ENCODE data around the gene IGFBP5. TPM values are rescaled to one million over a fixed set of nuclear protein-coding genes. Genes with fewer than 3 reads are reported as not detected.

The IGFBP5 gene
- total RNA-seq, 4 donors from 2014 or later, result 99.5 to 550 (median 279) TPM

GRCh38 chr2:216694826-216695217 lies 527 bp downstream of the IGFBP5 start:
- in situ Hi-C loops (cut with MboI; ENCODE audit: low sequenced_read_pairs in 4 of 4), result loop anchor here (5.0 to 25.0 kb wide), 8 partner anchors 117 to 1020 kb away; no protein-coding TSS in a partner anchor
- peak overlapping the region; percentile 93 to 95 (median 93) for H3K27ac ChIP-seq

DNA sequence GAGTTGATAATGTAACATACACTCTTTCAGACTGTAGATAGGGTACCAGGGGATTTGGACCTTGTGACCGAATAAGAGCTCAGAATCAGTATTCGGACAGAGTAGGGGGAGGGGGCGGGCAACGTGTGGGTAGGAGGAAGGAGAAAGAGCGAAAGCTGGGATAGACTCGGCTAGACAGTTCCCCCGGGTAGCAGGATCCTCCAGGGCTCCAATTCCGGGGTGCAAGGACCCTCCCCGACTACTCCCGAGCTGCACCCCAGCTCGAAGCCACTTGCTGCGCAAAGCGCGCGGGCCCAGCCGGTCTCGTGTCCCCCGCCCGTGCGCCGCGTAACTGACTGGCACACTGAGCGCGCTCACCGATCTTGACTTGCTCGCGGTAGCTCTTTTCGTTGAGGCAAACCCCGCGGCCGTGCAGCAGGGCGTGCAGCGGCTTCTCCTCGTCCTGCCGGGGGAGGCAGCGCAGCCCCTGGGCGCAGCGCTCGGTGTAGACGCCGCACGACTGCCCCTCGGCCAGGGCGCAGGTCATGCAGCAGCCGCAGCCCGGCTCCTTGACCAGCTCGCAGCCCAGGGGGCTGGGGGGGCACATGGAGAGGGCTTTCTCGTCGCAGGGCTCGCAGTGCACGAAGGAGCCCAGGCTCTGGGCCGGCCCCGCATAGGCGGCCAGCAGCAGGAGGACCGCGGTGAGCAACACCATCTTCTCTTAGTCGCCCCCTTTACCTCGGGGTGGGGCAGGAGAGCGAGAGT lies 1.1 kb downstream of the IGFBP5 start:
- TF ChIP-seq, protein P1, sequence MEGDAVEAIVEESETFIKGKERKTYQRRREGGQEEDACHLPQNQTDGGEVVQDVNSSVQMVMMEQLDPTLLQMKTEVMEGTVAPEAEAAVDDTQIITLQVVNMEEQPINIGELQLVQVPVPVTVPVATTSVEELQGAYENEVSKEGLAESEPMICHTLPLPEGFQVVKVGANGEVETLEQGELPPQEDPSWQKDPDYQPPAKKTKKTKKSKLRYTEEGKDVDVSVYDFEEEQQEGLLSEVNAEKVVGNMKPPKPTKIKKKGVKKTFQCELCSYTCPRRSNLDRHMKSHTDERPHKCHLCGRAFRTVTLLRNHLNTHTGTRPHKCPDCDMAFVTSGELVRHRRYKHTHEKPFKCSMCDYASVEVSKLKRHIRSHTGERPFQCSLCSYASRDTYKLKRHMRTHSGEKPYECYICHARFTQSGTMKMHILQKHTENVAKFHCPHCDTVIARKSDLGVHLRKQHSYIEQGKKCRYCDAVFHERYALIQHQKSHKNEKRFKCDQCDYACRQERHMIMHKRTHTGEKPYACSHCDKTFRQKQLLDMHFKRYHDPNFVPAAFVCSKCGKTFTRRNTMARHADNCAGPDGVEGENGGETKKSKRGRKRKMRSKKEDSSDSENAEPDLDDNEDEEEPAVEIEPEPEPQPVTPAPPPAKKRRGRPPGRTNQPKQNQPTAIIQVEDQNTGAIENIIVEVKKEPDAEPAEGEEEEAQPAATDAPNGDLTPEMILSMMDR (IDR thresholded peaks at IDR 0.05 in 4 of 5, conservative IDR thresholded peaks at IDR 0.05 in 1 of 5), result no peak
- TF ChIP-seq POLR2A (IDR thresholded peaks at IDR 0.05), result peak; percentile 68 to 77
- in situ Hi-C loops (cut with MboI; ENCODE audit: low sequenced_read_pairs in 4 of 4), result loop anchor here (10.0 to 25.0 kb wide), 5 partner anchors 121 to 1021 kb away; no protein-coding TSS in a partner anchor
- peak overlapping the region; percentile 93 to 95 (median 93) for H3K27ac ChIP-seq
- peak; percentile 61 to 78 for DNase-seq
- H3K9me3 ChIP-seq, result no peaks in the 10 kb centered on the region
- H3K36me3 ChIP-seq, result no peaks in the 10 kb centered on the region
- peak overlapping the region; percentile 74 to 95 (median 78) for H3K4me3 ChIP-seq
- ATAC-seq, result peak; percentile 24 to 35
- H3K4me1 ChIP-seq, result peaks cover 66 to 67% of the 10 kb centered on the region in 2 donors
- intact Hi-C loops (cut with DNase I; ENCODE audit: low total_unique reads), result loop anchor here (2.0 to 10.0 kb wide), 4 partner anchors 13 to 1211 kb away; no protein-coding TSS in a partner anchor
- no peaks in the 10 kb centered on the region for H3K27me3 ChIP-seq

More at GRCh38 chr2:216694826-216695217, 527 bp downstream of the IGFBP5 start:
- intact Hi-C loops (cut with DNase I; ENCODE audit: low total_unique reads), result loop anchor here (2.0 to 10.0 kb wide), 7 partner anchors 14 to 1210 kb away; no protein-coding TSS in a partner anchor
- peaks cover 66 to 67% of the 10 kb centered on the region in 2 donors for H3K4me1 ChIP-seq
- H3K4me3 ChIP-seq, result peak overlapping the region; percentile 74 to 95 (median 78)
- no peaks in the 10 kb centered on the region for H3K9me3 ChIP-seq
- DNase-seq (no peak), ATAC-seq (peak in 1 of 2 donors; percentile 8)
- H3K27me3 ChIP-seq, result no peaks in the 10 kb centered on the region
- H3K36me3 ChIP-seq, result no peaks in the 10 kb centered on the region
- TF ChIP-seq, protein P1 (IDR thresholded peaks at IDR 0.05 in 4 of 5, conservative IDR thresholded peaks at IDR 0.05 in 1 of 5), result no peak
- no peak for TF ChIP-seq POLR2A (IDR thresholded peaks at IDR 0.05)

DNA sequence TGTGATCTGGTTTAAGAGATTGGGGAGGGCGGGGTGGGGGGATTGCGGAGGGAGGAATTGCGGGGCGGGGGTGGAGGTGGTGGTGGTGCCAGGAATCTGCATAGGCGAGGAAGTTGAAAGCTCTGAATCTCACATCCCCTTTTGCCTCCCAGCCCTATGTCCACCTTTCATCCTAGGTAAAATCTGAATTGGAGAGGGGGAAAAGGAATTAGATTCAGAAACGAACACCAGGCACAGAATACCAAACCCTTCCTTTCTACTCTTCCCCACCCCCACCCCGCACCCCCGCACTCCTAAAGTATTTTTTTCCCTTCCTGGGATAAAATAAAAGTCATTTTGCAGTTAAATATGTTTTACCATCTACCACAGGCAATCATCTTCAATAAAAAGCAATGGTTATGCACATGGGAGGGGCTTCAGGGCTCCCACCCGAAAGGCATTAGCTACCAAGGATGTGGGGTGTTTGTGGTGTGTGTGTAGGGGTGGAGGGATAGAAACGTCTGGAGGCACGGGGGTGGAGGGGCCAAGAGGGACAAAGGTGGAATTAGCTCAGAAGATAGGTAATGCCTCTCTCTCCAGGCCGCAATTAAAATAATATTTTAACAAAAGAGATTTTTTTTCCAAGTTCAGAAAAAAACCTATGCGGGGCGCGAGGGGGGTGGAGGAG lies 1.8 kb downstream of the IGFBP5 start:
- no peaks in the 10 kb centered on the region for H3K9me3 ChIP-seq
- TF ChIP-seq, protein P1 (IDR thresholded peaks at IDR 0.05 in 4 of 5, conservative IDR thresholded peaks at IDR 0.05 in 1 of 5), result no peak
- TF ChIP-seq POLR2A (IDR thresholded peaks at IDR 0.05), result no peak
- H3K36me3 ChIP-seq, result no peaks in the 10 kb centered on the region
- H3K27me3 ChIP-seq, result no peaks in the 10 kb centered on the region
- H3K4me1 ChIP-seq, result peaks cover 67 to 68% of the 10 kb centered on the region in 2 donors
- ATAC-seq, result no peak
- in situ Hi-C loops (cut with MboI; ENCODE audit: low sequenced_read_pairs in 4 of 4) (loop anchor here (10.0 to 25.0 kb wide), 5 partner anchors 121 to 1021 kb away; no protein-coding TSS in a partner anchor), intact Hi-C loops (cut with DNase I; ENCODE audit: low total_unique reads) (loop anchor here (2.0 to 10.0 kb wide), 4 partner anchors 13 to 1211 kb away; no protein-coding TSS in a partner anchor)
- peak overlapping the region; percentile 74 to 95 (median 78) for H3K4me3 ChIP-seq
- H3K27ac ChIP-seq, result peak overlapping the region; percentile 93 to 95 (median 93)
- no peak for DNase-seq

- peak; percentile 54 to 58 for ATAC-seq
- no peaks in the 10 kb centered on the region for H3K36me3 ChIP-seq
- H3K27me3 ChIP-seq, result no peaks in the 10 kb centered on the region
- intact Hi-C loops (cut with DNase I; ENCODE audit: low total_unique reads) (loop anchor here (1.0 to 10.0 kb wide), 3 partner anchors 9 to 1212 kb away; no protein-coding TSS in a partner anchor), in situ Hi-C loops (cut with MboI; ENCODE audit: low sequenced_read_pairs in 4 of 4) (loop anchor here (10.0 to 25.0 kb wide), 5 partner anchors 122 to 1022 kb away; no protein-coding TSS in a partner anchor)
- peak overlapping the region; percentile 74 to 95 (median 78) for H3K4me3 ChIP-seq
- TF ChIP-seq POLR2A (IDR thresholded peaks at IDR 0.05), result peak; percentile 29 to 54
- TF ChIP-seq, protein P1 (IDR thresholded peaks at IDR 0.05 in 4 of 5, conservative IDR thresholded peaks at IDR 0.05 in 1 of 5), result no peak
- peaks cover 74% of the 10 kb centered on the region in 2 donors for H3K4me1 ChIP-seq
- no peaks in the 10 kb centered on the region for H3K9me3 ChIP-seq
- H3K27ac ChIP-seq, result peak overlapping the region; percentile 93 to 95 (median 93)
- peak; percentile 77 to 90 for DNase-seq
These were observed 2.5 kb downstream of the IGFBP5 start for GRCh38 chr2:216692636-216693413.
